GM12891 (cell line): Measurements from ENCODE around the gene UNC13C.

ENCODE experiments used
- POLR2A ChIP-seq: IDR thresholded peaks from 2 replicates; pipeline ENCODE4 v1.6.1; 2011; ENCODE audit warnings: low read depth, low read length, control low read depth
- POLR2AphosphoS5 ChIP-seq: IDR thresholded peaks from 2 replicates; pipeline ENCODE4 v1.6.1; 2011; ENCODE audit warnings: low read depth, low read length, control low read depth
- POU2F2 ChIP-seq: IDR thresholded peaks from 2 replicates; pipeline ENCODE4 v1.6.1; 2011; ENCODE audit warnings: low read depth, mild to moderate bottlenecking, control low read depth, low read length, moderate library complexity
- SPI1 ChIP-seq: IDR thresholded peaks from 2 replicates; pipeline ENCODE4 v1.6.1; 2011; ENCODE audit warnings: low read depth, low read length, control low read depth
- TAF1 ChIP-seq: IDR thresholded peaks from 2 replicates; pipeline ENCODE4 v1.6.1; 2011; ENCODE audit warnings: low read depth, low read length, control low read depth

DNA sequence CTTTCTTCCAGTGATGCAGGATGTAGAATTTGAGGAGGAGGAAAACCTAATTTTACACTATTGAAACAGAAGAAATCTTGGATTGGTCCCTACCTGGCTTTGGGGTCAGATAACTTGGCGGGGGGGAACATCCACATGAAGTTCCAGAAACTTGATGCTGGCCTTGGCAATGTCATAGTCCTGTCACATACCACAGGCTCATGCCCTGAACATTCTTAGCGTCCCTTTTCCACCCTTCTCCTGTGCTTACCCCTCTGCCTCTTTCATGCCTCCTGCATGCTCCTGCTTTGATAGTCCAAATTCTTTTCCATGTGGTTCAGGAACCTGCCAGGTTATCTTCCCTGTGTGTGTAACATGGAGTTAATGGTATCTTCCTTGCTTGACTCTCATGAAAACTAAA lies 110.6 kb downstream of the UNC13C start:
- TF ChIP-seq TAF1 (no peak), POLR2A (no peak), POLR2AphosphoS5 (no peak), SPI1 (no peak), POU2F2 (no peak)
